GM19468 (cell line): Measurements from ENCODE around the gene DNASE1L2.

Source experiments
- ATAC-seq: cut with Tn5 transposase; IDR thresholded peaks from one replicate; pipeline ENCODE4 v1.9.1; 2021; ENCODE audit warnings: mild to moderate bottlenecking, moderate library complexity, moderate number of reproducible peaks; ENCODE audit not compliant: unreplicated experiment; ENCODE audit errors: extremely low read depth

Gene DNASE1L2

DNA sequence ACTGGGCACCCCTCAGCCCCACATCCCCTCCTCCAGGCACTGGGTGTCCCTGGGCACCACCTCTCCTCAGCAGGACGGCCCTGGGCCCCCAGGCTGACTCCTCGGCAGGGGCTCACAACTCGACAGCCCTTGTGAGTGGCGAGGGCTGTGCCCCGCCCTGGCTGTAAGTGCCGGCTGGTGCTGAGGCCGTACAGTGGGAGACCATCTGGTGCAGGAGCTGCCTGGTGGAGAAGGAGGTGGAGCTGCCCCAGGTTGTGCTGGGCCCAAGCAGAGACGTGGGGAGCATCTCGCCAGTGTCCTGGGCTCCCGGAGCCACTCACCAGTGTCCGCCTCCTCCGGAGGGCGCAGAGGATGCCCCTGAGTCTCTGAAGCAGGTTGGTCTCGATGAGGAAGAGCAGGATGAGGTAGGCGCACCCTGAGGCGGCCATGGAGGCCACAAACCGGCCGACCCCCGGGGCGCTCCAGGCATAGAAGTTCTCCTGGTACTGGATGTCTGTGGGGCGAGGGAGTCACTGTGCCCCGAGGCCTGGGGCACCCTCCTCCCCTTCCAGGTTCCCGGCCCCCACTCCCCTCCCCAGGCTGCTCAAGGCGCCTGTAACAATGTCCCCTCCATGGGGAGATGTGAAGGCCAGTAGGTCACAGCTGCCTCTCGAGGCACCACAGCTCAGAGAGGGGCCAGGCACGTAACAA is 46.8 kb downstream of the DNASE1L2 start:
- no peak for ATAC-seq

GRCh38 chr16:2284001-2284770 is 47.9 kb downstream of the DNASE1L2 start:
- ATAC-seq = no peak

GRCh38 chr16:2284797-2285576 is 48.7 kb downstream of the DNASE1L2 start:
- no peak for ATAC-seq

DNA sequence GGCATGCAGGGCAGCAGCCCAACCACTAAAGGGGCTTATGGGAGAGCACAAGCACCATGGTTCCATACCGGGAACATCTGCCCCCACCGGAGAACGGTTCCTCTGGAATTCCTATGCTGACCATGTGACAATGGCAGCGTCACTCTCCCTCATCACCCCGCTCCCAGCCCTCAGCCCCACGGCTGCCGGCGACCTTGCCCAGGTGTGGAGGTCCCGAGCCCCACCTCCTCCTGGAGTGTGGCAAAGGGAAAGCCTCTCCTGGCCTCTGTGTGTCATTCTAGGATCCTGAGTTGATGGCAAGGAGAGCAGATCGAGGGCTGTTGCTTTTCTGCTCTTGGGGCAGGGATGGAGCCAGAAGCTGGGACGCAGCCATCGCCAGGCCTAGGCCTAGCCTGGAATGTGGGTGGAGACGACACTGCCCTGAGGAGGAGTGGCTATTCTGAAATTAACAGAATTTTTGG is 49.5 kb downstream of the DNASE1L2 start:
- no peak for ATAC-seq

GRCh38 chr16:2286550-2286949 is 50.3 kb downstream of the DNASE1L2 start:
- ATAC-seq = no peak

- ATAC-seq = no peak
These were observed 51.8 kb downstream of the DNASE1L2 start for GRCh38 chr16:2287916-2288547.
